ENCODE data around the gene EMP2.

Gene EMP2

GRCh38 chr16:10519929-10520868 lies 60.2 kb downstream of the EMP2 start:
- no peaks in the 10 kb centered on the region for H4K20me1 ChIP-seq (ENCODE audit: insufficient read depth, low read length)
- H3K4me2 ChIP-seq (ENCODE audit: low read length), result no peak overlapping the region
- H3K9ac ChIP-seq (ENCODE audit: low read length), result no peak overlapping the region
- no peaks in the 10 kb centered on the region for H3K9me3 ChIP-seq (ENCODE audit: insufficient read depth, low read length)
- TF ChIP-seq CTCF (IDR thresholded peaks at IDR 0.05; ENCODE audit: low read depth, low read length), result no peak
- TF ChIP-seq EZH2phosphoT487 (IDR thresholded peaks at IDR 0.05; ENCODE audit: low read depth), result no peak
- no peak overlapping the region for H3K4me3 ChIP-seq (ENCODE audit: low read length)
- H3K27me3 ChIP-seq (ENCODE audit: low read depth, low read length), result no peaks in the 10 kb centered on the region
- no peaks in the 10 kb centered on the region for H3K36me3 ChIP-seq (replicated peaks; ENCODE audit: low read depth, low read length)
- peaks cover 16% of the 10 kb centered on the region for H3K4me1 ChIP-seq (ENCODE audit: low read length)
- H3K27ac ChIP-seq (ENCODE audit: low read length), result no peak overlapping the region
- H3K79me2 ChIP-seq (ENCODE audit: low read length), result no peaks in the 10 kb centered on the region
- no peak overlapping the region; the same call in 1 of the 2 replicates for H2AFZ ChIP-seq (ENCODE audit: low read depth, low read length)

- H3K9ac ChIP-seq (ENCODE audit: low read length), result no peak overlapping the region
- H3K4me3 ChIP-seq (ENCODE audit: low read length), result no peak overlapping the region
Measured at GRCh38 chr16:10519297-10519696, 61.1 kb downstream of the EMP2 start.

GRCh38 chr16:10518479-10519041 lies 61.8 kb downstream of the EMP2 start:
- Histone ChIP-seq H3K27me3 (ENCODE audit: low read depth, low read length) (0 out of 2 replicates have a peak, but pooled peaks cover 7% of the 10 kb centered on the region), H3K9me3 (ENCODE audit: insufficient read depth, low read length) (no peaks in the 10 kb centered on the region), H3K4me3 (ENCODE audit: low read length) (no peak overlapping the region), H4K20me1 (ENCODE audit: insufficient read depth, low read length) (no peaks in the 10 kb centered on the region), H3K4me1 (ENCODE audit: low read length) (peaks cover 27% of the 10 kb centered on the region), H3K27ac (ENCODE audit: low read length) (no peak overlapping the region), H3K4me2 (ENCODE audit: low read length) (no peak overlapping the region), H3K9ac (ENCODE audit: low read length) (no peak overlapping the region), H3K36me3 (replicated peaks; ENCODE audit: low read depth, low read length) (no peaks in the 10 kb centered on the region), H3K79me2 (ENCODE audit: low read length) (no peaks in the 10 kb centered on the region), H2AFZ (ENCODE audit: low read depth, low read length) (no peak overlapping the region)
- TF ChIP-seq EZH2phosphoT487 (IDR thresholded peaks at IDR 0.05; ENCODE audit: low read depth) (no peak), CTCF (IDR thresholded peaks at IDR 0.05; ENCODE audit: low read depth, low read length) (no peak)

More at GRCh38 chr16:10519297-10519696, 61.1 kb downstream of the EMP2 start:
- H3K4me1 ChIP-seq (ENCODE audit: low read length), result peaks cover 24% of the 10 kb centered on the region
- H3K79me2 ChIP-seq (ENCODE audit: low read length), result no peaks in the 10 kb centered on the region
- no peaks in the 10 kb centered on the region for H3K9me3 ChIP-seq (ENCODE audit: insufficient read depth, low read length)
- H3K27ac ChIP-seq (ENCODE audit: low read length), result no peak overlapping the region
- 0 out of 2 replicates have a peak, but pooled peaks cover under 1% of the 10 kb centered on the region for H3K27me3 ChIP-seq (ENCODE audit: low read depth, low read length)
- H2AFZ ChIP-seq (ENCODE audit: low read depth, low read length), result no peak overlapping the region
- no peak for TF ChIP-seq EZH2phosphoT487 (IDR thresholded peaks at IDR 0.05; ENCODE audit: low read depth)
- no peak for TF ChIP-seq CTCF (IDR thresholded peaks at IDR 0.05; ENCODE audit: low read depth, low read length)
- no peak overlapping the region for H3K4me2 ChIP-seq (ENCODE audit: low read length)
- H3K36me3 ChIP-seq (replicated peaks; ENCODE audit: low read depth, low read length), result no peaks in the 10 kb centered on the region
- no peaks in the 10 kb centered on the region for H4K20me1 ChIP-seq (ENCODE audit: insufficient read depth, low read length)

- Histone ChIP-seq H2AFZ (ENCODE audit: low read depth, low read length) (no peak overlapping the region), H3K4me3 (ENCODE audit: low read length) (no peak overlapping the region), H3K27me3 (ENCODE audit: low read depth, low read length) (0 out of 2 replicates have a peak, but pooled peaks cover 7% of the 10 kb centered on the region), H3K9ac (ENCODE audit: low read length) (no peak overlapping the region), H3K4me1 (ENCODE audit: low read length) (peaks cover 27% of the 10 kb centered on the region), H3K27ac (ENCODE audit: low read length) (no peak overlapping the region), H3K79me2 (ENCODE audit: low read length) (no peaks in the 10 kb centered on the region), H3K36me3 (replicated peaks; ENCODE audit: low read depth, low read length) (no peaks in the 10 kb centered on the region), H3K9me3 (ENCODE audit: insufficient read depth, low read length) (no peaks in the 10 kb centered on the region), H4K20me1 (ENCODE audit: insufficient read depth, low read length) (no peaks in the 10 kb centered on the region), H3K4me2 (ENCODE audit: low read length) (no peak overlapping the region)
- TF ChIP-seq EZH2phosphoT487 (IDR thresholded peaks at IDR 0.05; ENCODE audit: low read depth) (no peak), CTCF (IDR thresholded peaks at IDR 0.05; ENCODE audit: low read depth, low read length) (no peak)
Measured at GRCh38 chr16:10517868-10518267, 62.5 kb downstream of the EMP2 start.

Data from OCI-LY3 (cell line).